Stimulated activated CD4-positive, alpha-beta T cell treated with anti-CD3 and anti-CD28 coated beads, Interleukin-2, amount 100 ng/mL, for 4 hours (primary cell): ENCODE results near the gene NMD3.
"Not testable (repeated sequence)": the region's sequence is repeated elsewhere in the genome, so short reads cannot be mapped to it uniquely, and the experiment has no call there.

ENCODE experiments used
- DNase-seq: peaks from one replicate; pipeline ENCODE4 v3.0.0-alpha.2; 2020; ENCODE audit warnings: low read depth

Gene NMD3

GRCh38 chr3:161220850-161221753, at the start of gene NMD3:
Gene NMD3, plus strand, starts transcription at chr3:161221311. Its CDS starts 703 bp downstream, at chr3:161222014.
- DNase-seq = peak; percentile 88

GRCh38 chr3:161171639-161172552, 49.2 kb upstream of the NMD3 start:
- no peak for DNase-seq

DNA sequence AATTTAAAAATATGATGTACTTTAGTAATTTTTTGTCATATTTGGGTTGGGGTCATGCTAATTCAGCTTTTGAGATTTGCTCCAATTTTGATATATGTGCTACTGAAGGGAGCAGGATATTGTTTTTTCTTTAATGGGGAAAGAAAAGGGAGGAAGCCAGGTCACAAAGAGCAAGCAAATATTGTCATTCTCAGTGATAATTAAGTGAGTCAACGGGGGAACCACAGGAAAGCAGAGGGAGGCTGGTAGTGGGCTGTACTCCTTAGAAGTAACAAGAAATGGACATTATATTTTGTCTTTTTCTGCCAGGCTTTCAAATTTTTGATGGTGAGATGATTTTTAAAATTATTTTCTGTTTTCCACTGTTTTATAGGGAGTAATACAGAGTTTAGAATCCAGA, 45.6 kb upstream of the NMD3 start:
- no peak for DNase-seq

- DNase-seq = no peak
Measured at GRCh38 chr3:161177991-161178390, 43.1 kb upstream of the NMD3 start.

DNA sequence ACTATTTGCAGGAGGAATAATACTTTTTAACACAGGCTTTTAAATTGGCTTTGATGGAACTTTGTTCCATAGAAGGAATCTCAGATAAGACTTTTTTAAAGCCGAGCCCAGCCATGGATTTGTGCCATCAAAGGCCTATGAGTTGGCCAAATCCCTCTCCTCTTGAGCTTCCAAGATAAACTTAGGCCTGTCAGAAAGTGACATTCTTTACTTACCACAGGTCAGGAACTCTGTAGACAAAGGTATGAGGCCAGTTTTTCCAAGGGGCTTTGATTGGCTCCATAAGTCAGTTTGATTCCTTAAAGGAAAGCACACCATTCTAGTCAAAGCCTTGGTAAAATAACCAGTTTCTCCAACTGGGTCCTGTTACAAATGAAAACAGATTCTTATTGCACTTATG, 39.7 kb upstream of the NMD3 start:
- not testable (repeated sequence) for DNase-seq

- DNase-seq = no peak
Measured at GRCh38 chr3:161187046-161187445, 34.1 kb upstream of the NMD3 start.

DNA sequence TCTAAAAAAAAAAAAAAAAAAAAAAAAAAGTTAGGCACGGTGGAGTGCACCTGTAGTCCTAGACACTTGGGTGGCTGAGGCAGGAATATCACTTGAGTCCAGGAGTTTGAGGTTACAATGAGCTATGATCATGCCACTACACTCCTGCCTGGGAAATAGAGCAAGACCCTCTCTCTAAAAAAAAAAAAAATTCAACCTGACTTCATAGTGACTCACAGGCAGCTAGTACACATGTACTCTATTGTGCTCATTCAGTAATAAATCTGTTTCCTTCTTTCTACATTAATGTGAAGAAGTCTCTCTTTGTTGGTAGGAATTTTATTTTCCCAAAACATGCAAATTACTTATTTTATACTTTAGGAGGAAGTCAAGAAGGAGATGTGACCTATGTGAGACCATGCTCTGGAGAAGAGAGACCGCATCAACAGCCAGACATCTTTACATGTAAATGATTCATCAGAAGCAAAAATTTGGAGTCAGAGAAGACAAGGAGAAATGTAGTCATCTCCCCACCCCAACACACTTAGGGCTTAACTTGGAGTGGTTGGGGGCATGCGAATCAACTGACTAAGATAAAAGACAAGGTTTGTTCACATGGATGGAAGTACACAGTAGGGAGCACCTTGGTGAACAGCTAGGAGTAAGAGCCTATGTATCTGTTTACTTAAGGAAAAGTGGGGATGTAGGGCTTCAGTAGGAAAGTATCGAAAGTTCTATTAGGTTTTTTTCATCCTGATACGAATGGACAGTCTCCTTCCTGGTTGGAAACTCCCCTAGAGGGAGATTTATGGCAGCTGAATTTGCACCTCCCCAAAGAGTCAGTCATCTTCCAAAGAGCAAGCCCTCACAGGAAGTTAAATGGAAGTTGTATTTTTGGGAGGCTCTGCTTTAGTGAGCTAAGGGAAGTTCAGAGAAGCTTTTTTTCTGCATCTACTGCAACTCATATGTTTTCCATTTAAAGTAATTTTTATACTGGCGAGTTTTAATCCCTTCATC, 23.0 kb upstream of the NMD3 start:
- DNase-seq = no peak

DNA sequence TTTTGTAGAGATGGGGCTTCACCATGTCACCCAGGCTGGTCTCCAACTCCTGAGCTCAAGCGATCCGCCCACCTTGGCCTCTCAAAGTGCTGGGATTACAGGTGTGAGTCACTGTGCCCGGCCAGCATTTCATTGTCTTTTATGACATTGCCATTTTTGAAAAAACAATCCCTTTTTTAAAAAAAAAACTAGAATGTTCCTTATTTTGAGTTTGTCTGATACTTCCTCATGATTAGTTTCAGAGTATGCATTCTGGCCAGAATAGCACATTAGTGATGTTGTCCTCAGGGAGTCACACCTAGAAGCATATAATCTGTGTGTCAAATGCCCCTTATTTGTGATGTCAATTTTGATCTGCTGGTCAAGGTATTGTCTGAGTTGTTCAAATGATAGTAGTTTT, 21.2 kb upstream of the NMD3 start:
- no peak for DNase-seq

- DNase-seq = no peak
Measured at GRCh38 chr3:161203485-161204098, 17.5 kb upstream of the NMD3 start.

- DNase-seq = no peak
Measured at GRCh38 chr3:161208931-161209330, 12.2 kb upstream of the NMD3 start.

DNA sequence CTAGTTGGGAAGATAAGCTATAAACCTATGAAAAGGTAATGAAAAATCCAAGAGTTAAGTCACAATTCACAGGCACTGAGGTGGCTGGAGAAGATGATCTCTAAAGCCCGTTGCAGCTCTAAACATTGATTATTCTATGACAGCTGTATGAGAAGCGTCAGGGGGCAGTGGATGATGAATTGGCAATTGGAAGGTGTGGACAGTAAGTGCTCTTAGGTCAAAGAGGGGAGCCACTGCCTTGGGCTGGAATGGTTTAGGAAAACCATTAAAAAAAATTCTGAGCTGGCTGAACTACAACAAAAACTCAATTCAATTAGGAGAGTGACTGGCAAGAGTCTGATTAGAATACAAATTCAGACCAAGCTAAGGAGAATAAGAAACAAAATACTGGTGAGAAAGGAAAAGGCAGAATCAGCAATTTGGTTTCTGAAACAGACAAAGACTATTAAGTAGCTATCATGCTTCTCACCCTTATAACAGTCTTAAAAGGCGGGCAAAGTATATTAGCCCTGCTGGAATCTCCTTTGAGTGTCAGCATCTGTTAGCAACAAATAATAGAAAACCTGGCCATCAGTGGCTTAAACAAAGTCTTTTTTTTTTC, 8.8 kb upstream of the NMD3 start:
- no peak for DNase-seq

- no peak for DNase-seq
Measured at GRCh38 chr3:161212906-161213305, 8.2 kb upstream of the NMD3 start.

DNA sequence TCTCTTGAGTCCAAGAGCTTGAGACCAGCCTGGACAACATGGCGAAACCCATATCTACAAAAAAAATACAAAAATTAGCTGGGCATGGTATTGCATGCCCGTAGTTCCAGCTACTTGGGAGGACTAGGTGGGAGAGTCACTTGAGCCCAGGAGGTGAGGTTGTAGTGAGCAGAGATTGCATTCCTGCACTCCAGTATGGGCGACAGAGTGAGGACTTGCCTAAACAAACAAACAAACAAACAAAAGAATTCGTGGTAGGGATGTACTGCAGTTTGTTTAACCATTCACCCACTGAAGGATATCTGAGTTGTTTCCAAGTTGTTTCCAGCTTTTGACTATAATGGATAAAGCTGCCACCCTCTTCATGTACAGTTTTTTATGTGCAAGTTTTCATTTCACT, 7.5 kb upstream of the NMD3 start:
- no peak for DNase-seq

GRCh38 chr3:161215185-161215584, 5.9 kb upstream of the NMD3 start:
- no peak for DNase-seq

DNA sequence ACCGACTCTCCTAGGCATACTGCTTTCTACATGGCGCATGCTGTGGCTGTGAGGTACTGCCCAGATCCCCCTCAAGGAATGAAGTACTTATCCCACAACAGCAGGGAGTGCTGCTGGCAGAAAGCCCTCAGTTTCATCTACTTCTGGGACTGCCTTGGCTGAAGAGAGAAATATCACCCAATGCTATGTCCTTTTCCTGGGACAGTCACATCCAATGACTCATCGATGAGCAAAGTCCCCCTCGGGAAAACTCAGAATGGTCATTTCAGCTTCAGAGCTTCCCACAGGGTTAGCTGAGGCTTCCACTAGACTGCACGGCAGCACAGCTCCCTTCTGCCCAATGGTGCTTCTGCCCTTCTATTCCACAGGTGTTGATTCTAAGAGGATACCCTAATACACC, 3.6 kb upstream of the NMD3 start:
- DNase-seq = no peak

- no peak for DNase-seq
Measured at GRCh38 chr3:161219495-161219894, 1.6 kb upstream of the NMD3 start.

GRCh38 chr3:161221806-161222600, 892 bp downstream of the NMD3 start:
- no peak for DNase-seq

DNA sequence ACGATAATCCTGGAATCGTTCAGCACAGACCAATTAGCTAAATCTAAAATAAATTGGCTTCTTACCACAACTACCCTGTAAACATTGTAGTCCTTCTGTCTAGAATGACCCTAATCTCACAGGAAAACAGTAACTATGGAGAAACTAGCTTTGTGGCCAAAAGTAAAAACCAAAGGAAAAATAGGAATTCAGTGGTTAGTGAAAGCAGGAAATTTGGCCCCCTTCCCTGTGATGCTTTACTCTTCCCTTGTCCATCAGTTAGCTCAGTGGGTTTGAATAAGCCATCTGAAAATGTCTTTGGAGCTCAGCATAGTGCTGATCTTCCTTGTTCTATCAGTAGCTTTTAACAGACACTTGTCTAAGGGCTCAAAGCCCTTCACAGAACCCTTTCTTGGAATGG, 1.6 kb downstream of the NMD3 start:
- DNase-seq = no peak

DNA sequence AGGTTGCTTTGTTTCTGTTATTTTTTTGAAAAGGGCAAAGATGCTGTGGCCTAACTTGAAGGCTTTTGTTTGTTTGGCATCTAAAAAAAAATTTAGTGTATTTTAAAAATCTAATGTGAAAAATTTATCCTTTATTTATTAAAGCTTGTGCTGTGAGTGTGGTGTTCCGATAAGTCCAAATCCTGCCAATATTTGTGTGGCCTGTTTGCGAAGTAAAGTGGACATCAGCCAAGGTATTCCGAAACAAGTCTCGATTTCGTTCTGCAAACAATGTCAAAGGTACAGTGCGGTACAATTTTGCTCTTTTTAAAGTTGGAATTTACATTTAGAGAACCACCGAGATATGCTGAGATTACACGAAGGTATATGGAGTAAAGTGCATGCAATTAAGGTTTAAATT, 3.7 kb downstream of the NMD3 start:
- DNase-seq = no peak

GRCh38 chr3:161230621-161231171, 9.6 kb downstream of the NMD3 start:
- DNase-seq = no peak
